Activated CD4-positive, alpha-beta T cell treated with anti-CD3 and anti-CD28 coated beads, Interleukin-10, Interleukin-2, amounts not matched to agents 100 ng/mL and 50 ng/mL, durations not matched to agents 16 hours and 8 hours (primary cell): ENCODE results near the gene CBY3.
A peak's percentile ranks its signal among the peaks of the same experiment; 100 is the strongest.
"Not testable (repeated sequence)": the region's sequence is repeated elsewhere in the genome, so short reads cannot be mapped to it uniquely, and the experiment has no call there.

Source experiments
- DNase-seq: peaks from one replicate; pipeline ENCODE4 v3.0.0-alpha.2; 2020

CBY3 gene

GRCh38 chr5:179680780-179681401 lies at the start of gene CBY3:
TSS of gene CBY3 (minus strand) at chr5:179681034. CDS start at chr5:179680918, 116 bp downstream.
- no peak for DNase-seq

GRCh38 chr5:179730356-179730755 lies 49.5 kb upstream of the CBY3 start:
- no peak for DNase-seq

DNA sequence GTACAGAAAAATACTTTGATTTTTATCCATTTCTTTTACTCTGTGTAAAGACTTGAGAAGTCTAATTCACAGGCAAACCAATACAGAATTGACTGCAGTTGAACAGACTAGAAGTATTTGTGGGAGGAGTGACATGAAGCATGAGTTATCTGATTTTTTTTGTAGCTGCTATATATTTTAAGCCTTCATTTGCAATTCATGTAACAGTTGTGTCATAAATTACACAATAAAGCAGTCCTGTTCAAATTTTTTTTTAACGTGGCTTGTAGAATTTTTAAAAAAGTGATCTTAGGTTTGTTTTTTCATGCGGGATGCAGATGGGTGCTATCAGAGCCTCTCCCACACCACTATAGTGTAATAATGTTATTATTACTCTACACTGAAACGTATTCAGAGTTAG lies 48.9 kb upstream of the CBY3 start:
- no peak for DNase-seq

DNA sequence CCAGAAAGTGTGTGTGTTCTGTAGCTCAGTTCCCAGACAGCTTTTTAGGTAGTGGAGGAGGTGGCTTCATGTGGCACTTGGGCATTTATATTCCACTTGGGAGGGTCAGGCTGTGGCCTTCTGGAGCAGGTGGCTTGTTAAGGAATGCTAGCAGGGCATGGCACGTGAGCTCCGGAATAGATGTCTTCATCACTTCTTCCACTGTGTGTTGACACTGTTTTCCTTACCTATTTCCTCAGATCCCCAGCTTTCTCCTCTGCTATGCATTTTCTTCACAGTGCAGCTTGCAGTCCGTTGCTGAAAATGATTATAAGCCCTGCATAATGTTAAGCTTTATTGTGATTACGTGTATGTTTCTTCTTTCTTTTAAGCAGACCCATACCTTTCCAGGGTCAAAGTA lies 48.5 kb upstream of the CBY3 start:
- no peak for DNase-seq

GRCh38 chr5:179727106-179727505 lies 46.3 kb upstream of the CBY3 start:
- no peak for DNase-seq

DNA sequence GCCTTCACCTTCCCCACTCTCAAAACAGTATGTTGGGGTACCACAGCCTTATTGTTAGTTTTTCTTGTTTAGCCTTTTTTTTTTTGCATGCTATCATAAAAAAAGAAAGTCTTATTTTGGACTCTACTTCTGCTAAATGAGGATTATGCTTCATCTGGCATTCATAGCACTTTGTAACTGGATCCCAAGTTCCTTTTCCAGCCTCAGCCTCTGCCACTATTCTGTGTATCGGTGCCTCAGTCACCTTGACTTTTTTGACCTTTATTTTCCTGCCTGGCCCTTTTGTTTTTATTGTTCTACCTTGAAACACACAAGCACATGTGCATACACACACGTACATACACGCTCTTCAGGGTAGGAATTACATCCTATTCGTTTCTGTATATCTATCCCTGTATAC lies 43.3 kb upstream of the CBY3 start:
- DNase-seq, result no peak

DNA sequence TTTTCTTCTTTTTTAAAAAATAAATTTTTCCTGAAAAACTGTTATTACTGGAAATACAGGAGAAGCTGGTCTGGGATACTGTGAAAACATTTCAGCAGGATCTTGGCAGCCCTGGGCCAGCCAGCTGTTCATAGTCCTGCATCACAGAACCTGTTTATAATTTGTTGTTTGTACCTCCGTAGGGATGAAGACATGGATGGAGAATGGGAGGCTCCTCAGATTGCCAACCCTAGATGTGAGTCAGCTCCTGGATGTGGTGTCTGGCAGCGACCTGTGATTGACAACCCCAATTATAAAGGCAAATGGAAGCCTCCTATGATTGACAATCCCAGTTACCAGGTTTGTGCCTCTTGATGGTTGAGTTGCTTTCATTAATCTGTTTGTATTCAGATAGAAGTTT lies 39.4 kb upstream of the CBY3 start:
- DNase-seq, result no peak

- DNase-seq, result no peak
These were observed 35.5 kb upstream of the CBY3 start for GRCh38 chr5:179716286-179716685.

- no peak for DNase-seq
These were observed 19.6 kb upstream of the CBY3 start for GRCh38 chr5:179700401-179700918.

GRCh38 chr5:179699616-179700237 lies 18.9 kb upstream of the CBY3 start:
- peak; percentile 78 for DNase-seq

- no peak for DNase-seq
These were observed 18.2 kb upstream of the CBY3 start, which contains the start of gene CANX for GRCh38 chr5:179698935-179699615. TSS of gene CANX (plus strand) at chr5:179698967. CDS start at chr5:179705682, 6,715 bp downstream.

DNA sequence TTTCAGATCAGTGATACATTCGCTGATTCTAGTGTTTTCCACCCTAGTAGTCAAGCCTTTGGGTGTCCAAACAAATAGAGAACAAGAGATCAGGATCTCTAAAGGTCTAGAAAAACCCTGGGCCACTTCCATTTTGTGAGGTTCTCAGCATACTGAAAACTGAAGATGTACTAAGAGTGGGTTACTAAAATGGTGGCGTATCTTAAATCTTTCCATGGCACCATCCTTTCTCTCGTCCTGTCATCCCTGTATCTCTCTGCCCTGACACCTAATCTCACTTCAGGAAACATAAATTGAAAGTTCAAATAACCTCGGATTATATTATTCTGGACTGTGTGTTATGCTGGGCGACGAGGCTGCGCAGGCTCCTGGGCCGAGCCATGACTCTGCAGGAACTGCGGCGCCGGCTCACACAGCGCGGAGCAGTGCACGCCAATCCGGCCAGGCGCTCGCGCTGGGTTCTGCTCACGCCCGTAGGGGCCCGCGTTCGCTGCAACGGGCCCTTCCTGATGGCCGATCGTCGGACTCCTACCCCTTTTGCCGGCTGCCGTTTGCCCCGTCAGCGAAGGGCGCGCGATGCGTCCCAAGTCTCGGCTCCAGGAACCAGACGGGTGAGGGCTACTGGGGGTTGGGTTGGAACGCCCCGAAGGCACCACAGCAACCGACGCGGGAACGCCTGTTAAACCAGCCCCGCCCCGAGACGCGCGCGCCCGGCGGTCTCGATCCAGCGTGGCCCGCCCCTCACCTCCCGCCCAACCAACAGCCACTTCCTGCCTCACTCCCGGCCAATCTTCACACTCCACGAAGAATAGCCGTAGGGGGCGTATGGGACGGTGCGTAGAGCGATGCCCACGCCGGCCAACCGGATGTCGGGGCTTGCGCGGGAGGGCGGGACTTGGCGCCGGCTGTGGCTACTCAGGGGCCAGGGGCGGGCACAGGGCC lies 17.4 kb upstream of the CBY3 start:
- peak; percentile 100 for DNase-seq

DNA sequence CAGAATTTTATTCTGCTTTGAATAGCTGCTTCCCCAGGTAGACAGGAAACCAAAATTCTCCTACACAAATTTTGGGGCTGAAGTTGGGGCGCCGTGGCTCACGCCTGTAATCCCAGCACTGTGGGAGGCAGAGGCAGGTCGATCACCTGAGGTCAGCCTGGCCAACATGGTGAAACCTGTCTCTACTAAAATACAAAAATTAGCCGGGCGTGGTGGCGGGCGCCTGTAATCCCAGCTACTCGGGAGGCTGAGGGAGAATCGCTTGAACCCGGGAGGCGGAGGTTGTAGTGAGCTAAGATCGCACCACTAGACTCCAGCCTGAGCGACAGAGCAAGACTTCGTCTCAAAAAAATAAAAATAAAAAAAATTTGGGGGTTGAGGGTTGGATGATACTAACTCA lies 16.7 kb upstream of the CBY3 start:
- DNase-seq, result not testable (repeated sequence)

- DNase-seq, result no peak
These were observed 16.3 kb upstream of the CBY3 start for GRCh38 chr5:179697108-179697507.

GRCh38 chr5:179696603-179697002 lies 15.8 kb upstream of the CBY3 start:
- DNase-seq, result no peak

DNA sequence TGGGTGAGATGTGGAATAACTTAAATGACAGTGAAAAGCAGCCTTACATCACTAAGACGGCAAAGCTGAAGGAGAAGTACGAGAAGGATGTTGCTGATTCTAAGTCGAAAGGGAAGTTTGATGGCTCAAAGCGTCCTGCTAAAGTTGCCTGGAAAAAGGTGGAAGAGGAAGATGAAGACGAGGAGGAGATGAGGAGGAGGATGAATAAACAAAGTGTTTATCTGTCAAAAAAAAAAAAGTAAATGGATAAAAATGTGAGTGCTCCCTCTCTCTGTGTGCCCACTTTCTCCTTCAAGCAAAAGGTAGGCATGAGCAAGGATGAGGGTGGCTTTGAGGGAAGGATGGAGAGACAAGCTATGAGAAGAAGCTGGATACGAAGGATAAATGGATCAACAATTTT lies 13.7 kb upstream of the CBY3 start:
- no peak for DNase-seq

GRCh38 chr5:179689212-179689611 lies 8.4 kb upstream of the CBY3 start:
- DNase-seq, result not testable (repeated sequence)

DNA sequence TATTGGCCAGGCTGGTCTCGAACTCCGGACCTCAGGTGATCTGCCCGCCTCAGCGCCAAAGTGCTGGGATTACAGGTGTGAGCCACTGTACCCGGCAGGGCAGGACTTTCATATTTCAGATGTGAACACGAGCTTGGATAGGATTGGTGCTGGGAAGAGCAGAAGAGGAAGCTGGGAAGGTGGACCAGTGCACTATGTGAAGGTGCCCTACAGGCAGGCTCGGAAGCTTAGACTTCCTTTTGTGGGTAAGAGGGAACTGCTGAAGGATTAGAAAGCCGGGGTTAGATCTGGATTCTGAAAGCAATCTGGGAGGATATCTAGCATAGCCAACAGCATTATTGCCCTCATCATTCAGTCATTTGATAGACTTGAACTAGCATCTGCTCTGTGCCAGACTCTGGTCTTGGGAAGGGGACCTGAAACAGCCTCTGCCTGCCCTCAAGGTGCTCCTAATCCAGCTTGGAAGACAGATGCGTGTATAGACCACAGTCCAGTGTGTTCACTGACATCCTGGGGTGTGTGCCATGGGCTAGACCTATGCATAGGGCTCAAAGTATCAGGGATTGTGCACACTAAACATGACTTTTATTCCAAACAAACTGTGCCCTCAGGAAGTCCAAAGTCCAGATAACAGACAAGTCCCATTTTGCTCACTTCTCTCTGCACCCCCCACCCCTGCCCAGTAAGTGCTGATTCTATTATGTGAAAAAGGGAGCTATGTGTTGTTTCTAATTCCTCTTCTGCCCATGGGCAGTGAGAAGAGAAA lies 637 bp downstream of the CBY3 start:
- DNase-seq, result no peak

DNA sequence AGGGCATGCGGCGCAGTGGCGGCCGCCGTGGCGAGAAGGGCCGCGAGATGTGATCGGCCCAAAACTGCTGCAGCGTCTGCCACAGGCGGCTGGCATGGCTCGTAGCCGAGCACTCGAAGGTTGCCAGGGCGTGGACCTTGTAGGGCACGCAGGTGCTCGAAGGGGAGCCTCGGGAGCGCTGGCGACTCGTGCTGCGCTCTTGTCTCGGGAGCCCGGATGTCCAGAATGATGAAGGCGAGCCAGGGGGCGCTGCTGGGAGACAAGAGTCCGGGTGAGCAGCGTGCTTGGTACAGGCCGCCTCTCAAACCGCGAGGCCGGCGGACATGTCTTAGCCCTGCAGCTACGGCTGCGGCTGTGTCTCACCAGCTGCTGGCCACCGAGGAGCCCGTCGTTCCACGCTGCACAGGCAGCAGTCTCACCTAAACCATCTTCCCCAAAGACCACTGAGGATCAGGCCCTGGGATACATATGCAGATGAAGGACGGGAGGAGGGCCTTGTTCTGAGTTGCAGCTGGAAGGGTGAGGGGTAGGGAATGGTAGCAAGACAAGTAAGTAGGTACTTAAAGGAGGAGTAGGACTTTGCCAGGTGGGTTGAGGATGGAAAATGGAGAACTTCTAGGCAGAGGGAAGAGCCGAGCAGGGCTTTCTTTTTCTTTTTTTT lies 1.7 kb downstream of the CBY3 start:
- DNase-seq, result peak; percentile 86

- DNase-seq, result peak; percentile 98
These were observed 2.4 kb downstream of the CBY3 start for GRCh38 chr5:179678223-179679013.

GRCh38 chr5:179668391-179668790 lies 12.4 kb downstream of the CBY3 start:
- DNase-seq, result peak; percentile 41
